GM21515 (cell line): ENCODE data around the gene TMEM40.
"Not testable (repeated sequence)": the region's sequence is repeated elsewhere in the genome, so short reads cannot be mapped to it uniquely, and the experiment has no call there.

Experiments
- ATAC-seq: cut with Tn5 transposase; IDR thresholded peaks from one replicate; pipeline ENCODE4 v1.9.1; 2021; ENCODE audit not compliant: unreplicated experiment

Gene TMEM40

DNA sequence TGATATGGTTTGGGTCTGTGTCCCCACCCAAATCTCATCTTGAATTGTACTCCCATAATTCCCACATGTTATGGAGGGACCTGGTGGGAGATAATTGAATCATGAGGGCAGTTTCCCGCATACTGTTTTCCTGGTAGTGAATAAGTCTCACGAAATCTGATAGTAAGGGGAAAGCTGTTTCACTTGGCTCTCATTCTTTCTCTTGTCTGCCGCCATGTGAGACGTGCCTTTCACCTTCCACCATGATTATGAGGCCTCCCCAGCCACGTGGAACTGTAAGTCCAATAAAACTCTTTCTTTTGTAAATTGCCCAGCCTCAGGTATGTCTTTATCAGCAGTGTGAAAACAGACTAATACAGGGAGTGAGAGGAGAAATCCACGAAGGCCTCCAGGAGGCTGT, 16.9 kb upstream of the TMEM40 start:
- not testable (repeated sequence) for ATAC-seq

DNA sequence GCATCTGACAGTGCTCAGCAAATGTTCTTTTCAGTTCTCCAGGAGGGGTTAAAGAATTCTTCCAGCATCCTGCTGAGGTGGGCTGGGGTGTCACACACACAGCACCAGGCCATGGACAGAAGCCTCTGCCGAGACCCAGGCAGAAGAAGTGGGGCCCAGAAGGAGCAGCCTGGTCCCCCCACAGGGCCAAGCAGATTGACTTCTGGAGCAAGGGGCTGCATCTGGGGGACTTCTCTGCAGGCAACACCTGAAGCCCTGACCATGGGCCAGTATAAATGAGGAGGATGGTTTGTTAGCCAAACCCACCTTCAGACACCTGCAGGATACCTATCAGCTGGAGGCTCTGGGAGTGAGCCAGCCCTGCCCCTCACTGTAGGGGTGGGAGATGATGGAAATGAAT, 16.2 kb upstream of the TMEM40 start:
- no peak for ATAC-seq

DNA sequence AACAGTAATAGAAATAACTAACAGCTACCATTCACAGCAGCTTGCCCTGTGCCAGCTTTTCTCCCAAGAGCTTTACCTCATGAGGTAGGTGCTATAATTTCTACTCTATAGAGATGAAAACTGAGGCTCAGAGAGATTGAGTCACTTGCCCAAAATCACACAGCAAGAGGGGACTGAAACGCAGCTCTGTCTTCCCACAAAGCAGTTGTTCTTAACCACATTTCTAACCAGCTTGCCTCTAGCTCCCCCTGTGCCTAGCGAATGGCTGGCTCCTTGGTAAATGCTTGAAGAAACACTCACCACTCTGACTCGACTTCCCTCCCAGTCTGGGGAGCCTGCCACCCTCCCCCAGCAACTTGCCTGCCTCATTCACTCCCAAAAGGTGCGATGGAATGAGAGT, 15.6 kb upstream of the TMEM40 start:
- no peak for ATAC-seq

DNA sequence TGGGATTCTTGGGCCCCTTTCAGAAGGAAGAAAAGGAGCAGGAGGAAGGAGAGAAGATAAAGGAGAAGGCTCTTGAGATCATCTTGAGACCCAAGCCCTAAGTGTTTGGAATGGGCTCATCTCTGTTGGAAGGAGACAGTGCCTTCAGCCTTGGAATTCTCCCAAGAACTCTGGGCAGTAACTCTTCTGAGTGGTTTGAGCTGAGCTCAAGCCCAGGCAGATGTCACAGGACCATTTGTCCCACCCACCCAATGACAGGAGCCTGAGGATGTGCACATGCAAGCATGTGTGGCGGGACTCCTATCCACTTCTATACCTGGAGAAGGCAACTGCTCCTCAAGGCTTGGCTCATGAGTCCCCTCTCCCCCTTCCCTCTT, 14.6 kb upstream of the TMEM40 start:
- ATAC-seq: no peak

DNA sequence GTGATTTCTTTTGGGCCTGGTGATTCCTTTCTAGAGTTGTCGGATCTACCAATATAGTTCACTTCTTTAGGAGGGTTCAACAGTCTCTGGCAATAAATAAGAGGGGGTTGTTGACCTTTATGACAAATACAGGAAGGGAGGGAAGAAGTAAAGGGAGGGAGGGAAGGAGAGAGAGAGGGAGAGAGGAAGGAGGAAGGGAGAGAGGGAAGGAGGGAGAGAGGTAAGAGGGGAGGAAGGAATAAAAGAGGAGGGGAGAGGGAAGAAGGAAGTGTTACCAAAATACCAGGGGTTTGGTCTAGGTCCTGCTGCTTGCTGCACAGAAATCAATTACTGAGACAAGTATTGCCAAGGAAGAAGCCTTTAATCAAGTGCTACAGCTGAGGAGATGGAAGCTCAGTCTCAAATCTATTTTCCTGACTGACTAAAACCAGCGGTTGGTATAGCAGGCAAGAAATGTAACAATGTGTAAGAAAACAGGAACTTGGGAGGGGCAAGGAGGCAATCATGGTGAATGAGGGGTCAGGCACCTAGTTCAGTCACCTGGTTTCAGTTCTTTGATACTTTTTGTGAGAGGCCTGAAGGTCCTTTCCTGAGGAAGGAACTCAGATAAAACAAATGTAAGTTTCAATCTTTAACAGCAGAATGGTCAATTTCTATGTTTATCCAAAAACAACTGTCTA, 14.1 kb upstream of the TMEM40 start:
- ATAC-seq: no peak

DNA sequence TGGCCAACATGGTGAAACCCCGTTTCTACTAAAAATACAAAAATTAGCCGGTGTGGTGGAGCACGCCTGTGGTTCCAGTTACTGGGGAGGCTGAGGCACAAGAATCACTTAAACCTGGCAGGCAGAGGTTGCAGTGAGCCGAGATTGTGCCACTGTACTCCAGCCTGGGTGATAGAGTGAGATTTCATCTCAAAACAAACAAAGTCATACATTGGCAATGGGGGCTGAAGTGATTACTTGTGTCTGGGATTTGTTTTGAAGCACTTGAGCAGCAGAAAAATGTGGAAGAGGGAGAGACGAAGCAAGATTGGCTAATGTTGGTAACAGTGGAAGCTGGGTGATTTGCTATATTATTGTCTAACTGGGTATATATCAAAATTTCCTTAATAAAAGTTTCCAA, 13.4 kb upstream of the TMEM40 start:
- no peak for ATAC-seq

DNA sequence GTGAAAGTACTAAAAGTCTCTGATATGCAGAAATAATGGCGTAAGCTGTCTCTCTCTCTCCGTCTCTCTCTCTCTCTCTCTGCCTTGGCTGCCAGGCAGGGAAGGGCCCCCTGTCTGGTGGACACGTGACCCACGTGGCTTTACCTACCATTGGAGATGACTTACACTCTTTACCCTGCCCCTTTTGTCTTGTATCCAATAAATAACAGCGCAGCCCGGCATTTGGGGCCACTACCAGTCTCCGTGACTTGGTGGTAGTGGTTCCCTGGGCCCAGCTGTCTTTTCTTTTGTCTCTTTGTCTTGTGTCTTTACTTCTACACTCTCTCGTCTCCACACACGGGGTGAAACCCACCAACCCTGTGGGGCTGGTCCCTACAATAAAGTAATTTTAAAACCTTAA, 12.2 kb upstream of the TMEM40 start:
- ATAC-seq: no peak

DNA sequence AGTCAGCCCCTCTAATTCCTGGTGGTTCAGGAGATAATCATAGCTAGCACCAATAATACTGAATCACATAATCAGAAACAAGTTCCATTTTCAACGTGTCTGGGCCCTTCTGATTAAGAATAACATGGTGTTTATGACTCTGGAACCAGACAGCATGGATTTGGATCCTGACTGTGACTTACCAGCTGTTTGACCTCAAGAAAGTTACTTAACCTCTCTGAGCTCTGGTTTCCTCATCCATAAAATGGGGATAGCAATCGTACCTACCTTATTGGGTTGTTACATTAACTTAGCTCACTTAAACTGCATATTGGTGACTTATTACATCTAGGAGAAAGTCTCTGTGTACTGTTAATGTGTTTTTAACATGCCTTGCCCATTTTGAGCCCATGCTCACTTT, 10.7 kb upstream of the TMEM40 start:
- no peak for ATAC-seq

DNA sequence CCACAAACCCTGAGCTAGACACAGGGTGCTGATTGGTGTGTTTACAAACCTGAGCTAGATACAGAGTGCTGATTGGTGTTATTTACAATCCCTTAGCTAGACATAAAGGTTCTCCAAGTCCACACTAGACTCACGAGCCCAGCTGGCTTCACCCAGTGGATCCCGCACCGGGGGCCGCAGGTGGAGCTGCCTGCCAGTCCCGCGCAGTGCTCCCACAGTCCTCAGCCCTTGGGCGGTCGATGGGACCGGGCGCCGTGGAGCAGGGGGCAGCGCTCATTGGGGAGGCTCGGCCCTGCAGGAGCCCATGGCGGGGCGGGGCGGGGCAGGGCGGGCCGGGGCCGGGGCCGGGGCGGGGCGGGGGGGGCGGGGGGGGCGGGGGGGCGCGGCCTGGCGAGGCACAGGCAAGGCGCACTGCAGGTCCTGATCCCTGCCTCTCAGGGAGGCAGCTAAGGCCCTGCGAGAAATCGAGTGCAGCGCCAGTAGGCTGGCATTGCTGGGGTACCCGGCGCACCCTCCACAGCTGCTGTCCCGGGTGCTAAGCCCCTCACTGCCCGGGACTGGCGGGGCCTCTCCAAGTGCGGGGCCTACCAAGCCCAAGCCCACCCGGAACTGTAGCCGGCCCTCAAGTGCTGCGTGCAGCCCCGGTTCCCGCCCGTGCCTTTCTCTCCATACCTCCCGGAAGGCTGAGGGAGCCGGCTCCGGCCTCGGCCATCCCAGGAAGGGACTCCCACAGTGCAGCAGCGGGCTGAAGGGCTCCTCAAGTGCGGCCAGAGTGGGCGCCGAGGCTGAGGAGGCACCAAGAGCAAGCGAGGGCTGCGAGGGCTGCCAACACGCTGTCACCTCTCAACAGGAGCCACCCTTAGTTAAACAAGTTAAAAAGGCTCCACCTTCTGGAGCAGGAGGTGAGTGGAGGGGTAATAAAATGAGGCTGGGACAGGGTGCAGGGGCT, 9.8 kb upstream of the TMEM40 start:
- no peak for ATAC-seq

DNA sequence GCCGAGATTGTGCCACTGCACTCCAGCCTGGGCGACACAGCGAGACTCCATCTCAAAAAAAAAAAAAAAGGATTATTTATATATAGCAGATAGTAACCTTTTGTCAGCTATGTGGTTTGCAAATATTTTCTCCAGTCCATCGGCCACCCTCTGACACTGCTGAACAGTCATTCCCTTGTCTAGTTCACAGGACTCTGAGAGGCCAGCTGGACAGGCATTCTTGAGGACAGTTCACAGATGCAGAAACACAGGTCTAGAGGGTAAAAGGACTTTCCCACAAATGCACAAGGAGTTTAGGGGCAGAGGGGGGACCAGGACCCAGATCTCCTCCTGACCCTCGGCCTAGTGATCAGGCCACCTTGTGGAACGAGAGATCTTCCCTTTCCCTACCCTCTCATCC, 7.5 kb upstream of the TMEM40 start:
- no peak for ATAC-seq

DNA sequence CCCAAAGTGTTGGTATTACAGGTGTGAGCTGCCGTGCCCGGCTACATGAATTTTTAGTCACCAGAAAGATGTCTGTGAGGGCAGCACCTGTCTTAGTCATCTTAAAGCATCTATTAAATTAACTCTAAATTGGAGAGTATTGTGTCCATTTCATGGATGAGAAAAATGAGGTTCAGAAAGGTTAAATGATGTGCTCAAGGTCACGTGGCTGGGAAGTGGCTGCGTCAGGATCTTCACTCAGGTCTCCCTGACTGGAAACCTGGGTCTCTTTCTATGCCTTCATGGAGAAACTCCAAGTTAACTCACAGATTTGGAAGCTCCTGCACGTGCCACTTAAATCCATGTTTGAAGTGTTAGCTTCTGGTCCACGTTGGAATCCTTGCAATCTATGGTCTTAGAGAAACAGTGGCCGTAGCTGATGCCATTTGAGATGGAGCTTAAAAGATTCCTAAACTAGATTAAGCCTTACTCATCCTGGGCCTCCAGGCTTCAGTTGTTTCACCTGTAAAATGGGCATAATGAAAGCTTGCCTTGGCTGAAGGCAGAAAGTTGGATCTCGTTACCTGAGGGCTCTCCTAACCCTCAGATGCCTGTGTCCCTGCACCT, 5.2 kb upstream of the TMEM40 start:
- no peak for ATAC-seq

DNA sequence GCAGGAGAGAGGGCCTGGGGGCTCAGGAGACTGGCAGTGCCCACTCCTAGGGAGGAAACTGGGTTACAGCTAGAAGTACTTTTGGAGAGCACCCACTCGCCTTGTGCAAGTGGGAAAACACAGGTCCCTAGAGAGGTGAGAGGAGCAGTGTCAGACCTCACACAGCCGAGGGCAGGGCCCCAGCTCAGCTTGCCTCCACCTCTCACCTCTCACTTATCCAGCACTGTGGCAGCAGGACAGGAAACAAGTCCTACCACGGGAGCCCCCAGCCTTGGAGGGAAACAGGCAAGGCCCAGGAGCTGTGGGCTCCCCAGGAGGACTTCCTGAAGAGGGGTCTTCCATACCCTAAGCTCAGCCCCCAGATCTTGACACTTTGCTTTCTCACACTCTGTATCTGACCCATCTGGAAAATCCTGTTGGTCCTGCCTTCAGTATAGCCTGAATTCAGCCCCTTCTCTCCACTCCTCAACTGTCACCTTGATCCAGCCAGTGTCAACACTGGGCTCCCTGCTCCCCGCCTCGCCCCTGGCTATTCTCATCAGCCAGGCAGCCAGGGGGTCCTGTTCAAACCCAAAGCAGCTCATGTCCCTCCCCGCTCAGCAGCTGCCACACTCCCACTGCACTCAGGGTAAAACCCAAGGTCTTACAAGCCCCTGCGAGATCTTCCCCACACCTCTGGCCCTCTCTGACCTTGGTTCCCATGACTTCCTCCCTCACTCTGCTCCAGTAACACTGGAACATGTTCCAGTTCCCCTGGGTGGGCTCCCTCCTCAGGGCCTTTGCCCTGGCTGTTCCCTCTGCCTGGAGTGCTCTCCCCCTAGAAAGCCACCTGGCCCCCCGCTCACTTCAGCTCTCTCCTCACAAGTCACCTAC, 870 bp upstream of the TMEM40 start:
- ATAC-seq: no peak

DNA sequence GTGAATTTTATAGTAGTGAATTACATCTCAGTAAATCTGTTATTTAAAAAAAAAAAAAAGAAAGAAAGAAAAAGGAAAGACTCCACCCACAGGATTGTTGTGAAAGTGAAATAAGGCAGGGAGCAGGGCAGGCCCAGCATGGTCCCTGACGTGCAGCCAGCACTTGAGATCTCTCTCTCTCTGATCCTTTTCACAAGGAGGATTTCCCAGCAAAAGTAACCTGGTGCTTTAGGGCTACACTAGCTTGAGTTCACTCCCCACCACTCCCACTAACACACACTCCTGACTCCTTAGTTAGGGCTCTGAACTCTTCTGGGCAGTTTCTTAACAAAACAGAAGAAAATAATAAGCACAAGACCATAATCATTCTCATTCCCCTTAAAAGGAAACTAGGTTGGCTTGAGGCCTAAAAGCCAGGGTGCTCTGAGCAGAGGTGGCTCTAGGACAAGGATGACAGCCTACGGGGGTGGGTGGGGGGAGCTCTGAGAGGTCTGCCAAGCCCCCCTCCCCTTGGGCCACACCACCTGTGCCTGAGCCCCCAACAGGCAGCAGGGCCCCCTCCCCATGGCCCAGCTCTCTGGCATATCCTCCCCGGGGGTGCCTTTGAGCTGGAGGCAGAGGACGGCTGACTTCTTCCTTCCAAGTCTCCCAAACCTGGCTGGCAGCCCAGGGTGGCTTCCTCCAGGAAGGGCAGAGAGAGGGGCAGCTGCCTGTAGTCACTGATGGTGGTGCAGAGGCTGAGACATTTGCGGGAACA, 856 bp downstream of the TMEM40 start:
- no peak for ATAC-seq

DNA sequence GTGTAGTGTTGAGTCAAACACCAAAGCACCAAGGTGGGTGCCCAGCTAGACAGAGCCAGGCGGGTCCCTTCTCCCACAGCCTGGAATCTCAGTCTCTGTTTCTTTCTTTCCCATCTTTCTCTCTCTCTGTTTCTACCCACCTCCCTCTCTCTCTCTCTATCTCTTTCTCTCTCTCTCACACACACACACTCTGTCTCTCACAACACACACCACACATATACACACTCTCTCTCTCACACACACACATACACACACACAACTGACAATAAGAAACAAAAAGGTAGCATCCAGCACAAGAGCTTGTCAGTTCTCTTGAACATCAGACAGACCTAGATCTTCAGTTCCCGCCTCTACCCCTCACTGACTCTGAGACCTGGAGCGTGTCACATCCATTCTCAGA, 2.4 kb downstream of the TMEM40 start:
- no peak for ATAC-seq

DNA sequence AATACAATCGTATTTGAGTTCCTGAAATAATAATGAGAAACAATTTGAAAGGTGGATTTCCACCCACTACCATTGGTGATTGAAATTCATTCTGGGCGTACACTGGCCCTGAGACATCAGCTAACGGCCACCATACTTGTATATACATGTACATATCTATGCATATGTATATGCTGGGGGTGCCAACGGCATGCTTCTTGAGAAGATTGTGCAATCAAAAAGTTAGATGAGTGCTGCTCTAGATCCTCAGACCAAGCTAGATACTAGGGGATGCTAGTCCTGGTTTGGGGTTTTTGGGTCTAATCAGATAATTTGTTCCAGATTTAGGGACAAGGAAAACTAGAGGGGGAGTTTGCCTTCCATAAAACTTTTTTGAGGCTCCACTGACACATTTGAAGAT, 2.9 kb downstream of the TMEM40 start:
- no peak for ATAC-seq

DNA sequence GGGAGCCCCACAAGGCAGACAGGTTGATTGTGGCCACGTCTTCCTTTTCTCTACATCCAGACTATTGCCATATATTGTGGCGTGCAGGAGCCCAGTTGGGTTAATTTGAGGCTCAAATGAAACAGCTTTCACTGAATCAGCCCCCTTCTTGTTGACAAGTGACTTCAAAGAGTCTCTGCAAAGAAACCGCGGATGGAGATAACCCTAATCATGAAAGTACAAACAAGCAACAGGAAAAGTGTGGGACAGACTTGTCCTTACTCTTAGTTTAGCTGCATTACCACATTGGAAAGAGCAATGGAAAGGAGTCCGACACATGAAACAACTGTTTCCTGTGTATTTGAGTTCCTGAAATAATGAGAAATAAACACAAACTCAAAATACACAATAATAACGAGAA, 3.3 kb downstream of the TMEM40 start:
- ATAC-seq: no peak

DNA sequence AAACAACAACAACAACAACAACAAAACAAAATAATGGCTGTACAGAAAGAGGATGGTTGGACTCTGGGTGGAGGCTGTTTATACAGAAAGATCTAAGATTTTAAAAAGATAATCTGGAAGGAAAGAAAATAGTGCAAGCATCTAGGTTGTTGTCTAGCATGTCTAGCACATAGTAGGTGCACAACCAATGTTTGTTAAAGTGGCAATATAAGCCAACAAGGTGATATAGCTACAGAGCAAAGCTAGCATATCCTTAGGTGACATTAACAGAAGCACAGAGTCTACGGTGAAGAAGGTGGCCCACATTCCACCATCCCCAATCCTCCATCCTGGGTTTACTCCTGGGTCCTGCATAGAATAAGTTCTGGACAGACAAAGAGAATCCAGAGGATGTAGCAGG, 4.7 kb downstream of the TMEM40 start:
- ATAC-seq: no peak

DNA sequence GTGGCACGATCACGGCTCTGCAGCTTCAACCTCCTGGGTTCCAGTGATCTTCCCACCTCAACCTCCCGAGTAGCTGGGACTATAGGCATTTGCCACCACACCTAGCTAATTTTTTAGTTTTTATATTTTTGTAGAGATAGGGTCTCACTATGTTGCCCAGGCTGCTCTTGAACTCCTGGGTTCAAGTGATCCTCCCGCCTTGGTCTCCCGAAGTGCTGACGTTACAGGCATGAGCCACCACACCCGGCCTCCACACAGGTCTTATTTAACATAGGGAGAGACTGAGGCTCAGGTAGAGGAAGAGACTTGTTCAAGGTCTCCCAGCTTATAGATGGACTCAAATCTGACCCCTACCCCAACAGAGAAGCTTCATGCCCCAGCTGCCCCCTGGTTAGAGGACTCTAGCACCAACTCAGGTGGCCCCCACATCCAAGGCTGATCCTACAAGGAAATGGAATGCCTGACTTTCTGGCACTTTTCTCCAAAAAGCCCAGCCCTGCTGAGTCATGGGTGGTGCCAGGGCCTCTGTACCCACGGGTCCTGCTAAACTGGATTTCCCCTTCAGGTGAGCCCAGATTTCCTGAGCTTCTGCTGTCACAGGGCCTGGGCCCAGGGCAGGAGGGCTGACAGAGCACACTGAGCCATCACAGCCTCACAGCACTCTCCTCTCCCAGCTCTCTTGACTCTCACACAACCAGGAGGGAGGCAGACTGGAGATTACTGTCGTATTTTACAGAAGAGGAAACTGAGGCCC, 5.6 kb downstream of the TMEM40 start:
- ATAC-seq: no peak

DNA sequence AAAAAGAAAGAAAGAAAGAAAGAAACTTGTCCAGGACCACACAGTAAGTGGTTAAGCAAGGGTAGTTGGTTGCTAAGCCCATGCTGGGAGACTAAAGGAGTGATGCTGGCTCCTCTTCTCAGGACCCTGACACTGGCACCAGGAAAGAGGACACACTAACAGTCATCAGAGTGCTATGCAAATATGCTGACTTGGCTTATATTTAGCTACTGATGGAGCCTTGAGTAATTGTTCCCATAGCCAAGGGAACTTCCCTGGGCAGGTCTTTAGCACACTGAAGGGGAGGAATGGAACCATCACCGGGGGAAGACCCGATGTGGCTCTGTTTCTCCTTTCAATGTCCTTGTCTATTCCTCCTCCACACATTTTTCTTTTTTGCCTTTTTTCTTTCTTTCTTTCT, 6.2 kb downstream of the TMEM40 start:
- ATAC-seq: no peak

DNA sequence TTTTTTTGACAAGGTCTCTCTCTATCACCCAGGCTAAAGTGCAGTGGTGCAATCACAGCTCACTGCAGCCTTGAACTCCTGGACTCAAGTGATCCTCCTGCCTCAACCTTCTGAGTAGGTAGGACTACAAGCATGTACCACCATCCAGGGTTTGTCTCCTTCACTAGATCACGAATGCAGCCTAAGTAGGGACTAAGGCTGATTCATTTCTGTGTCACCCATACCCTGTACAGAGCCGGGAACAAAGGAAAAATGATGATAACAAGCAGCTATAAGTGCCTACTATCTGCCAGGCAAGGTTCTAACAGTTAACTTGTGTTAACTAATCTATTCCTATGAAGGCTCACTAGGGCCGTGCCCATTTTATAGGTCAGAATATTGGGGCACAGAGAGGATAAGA, 7.0 kb downstream of the TMEM40 start:
- no peak for ATAC-seq
